Measurements from ENCODE around the gene CTSG.

DNA sequence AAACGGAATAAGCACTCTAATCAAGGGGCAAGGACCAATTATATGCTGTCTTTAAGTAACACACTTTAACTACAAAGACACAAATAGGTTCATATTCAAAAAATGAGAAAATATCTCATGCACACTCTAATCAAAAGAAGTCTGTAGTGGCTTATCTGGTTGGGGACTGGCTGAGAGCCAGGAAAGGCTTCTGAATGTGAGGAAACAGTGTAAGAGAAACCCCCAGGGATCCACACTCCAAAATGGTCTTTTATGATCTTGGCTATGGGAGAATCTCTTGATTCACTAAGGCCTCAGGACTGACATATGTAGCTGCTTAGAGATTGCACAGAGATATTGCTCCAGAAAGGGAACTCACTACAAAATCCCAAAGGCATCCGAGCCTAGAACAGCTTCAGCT is 10.3 kb downstream of the CTSG start:
- TF ChIP-seq POLR2A (IDR thresholded peaks at IDR 0.05) = no peak
- TF ChIP-seq, protein P1, sequence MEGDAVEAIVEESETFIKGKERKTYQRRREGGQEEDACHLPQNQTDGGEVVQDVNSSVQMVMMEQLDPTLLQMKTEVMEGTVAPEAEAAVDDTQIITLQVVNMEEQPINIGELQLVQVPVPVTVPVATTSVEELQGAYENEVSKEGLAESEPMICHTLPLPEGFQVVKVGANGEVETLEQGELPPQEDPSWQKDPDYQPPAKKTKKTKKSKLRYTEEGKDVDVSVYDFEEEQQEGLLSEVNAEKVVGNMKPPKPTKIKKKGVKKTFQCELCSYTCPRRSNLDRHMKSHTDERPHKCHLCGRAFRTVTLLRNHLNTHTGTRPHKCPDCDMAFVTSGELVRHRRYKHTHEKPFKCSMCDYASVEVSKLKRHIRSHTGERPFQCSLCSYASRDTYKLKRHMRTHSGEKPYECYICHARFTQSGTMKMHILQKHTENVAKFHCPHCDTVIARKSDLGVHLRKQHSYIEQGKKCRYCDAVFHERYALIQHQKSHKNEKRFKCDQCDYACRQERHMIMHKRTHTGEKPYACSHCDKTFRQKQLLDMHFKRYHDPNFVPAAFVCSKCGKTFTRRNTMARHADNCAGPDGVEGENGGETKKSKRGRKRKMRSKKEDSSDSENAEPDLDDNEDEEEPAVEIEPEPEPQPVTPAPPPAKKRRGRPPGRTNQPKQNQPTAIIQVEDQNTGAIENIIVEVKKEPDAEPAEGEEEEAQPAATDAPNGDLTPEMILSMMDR (IDR thresholded peaks at IDR 0.05) = no peak
- TF ChIP-seq EP300 (IDR thresholded peaks at IDR 0.05; ENCODE audit: low read depth) = no peak
- TF ChIP-seq POLR2AphosphoS5 (IDR thresholded peaks at IDR 0.05) = no peak

Data from transverse colon (tissue), 4 donors.